Right lobe of liver (tissue), 6 donors: ENCODE data around the gene SRC. TPM values are rescaled to one million over a fixed set of nuclear protein-coding genes. Genes with fewer than 3 reads are reported as not detected.

Experiments used
- ATAC-seq, 4 donors: fragments of 200-7000 bp; cut with Tn5 transposase; one replicate each; pipeline ENCODE4 v1.9.1; 2020; ENCODE audit warnings: mild to moderate bottlenecking in 4 of 4, moderate library complexity in 4 of 4
- DNase-seq, 3 donors: peaks; one replicate each; pipeline ENCODE4 v3.0.0-alpha.2; 2020
- H3K27ac ChIP-seq, 3 donors: fragments of 200-600 bp; one replicate each; pipeline ENCODE4 v1.8.0; 2022
- H3K27me3 ChIP-seq, 2 donors: fragments of 200-600 bp; one replicate each; pipeline ENCODE4 v1.8.0; 2022
- H3K36me3 ChIP-seq, 4 donors: fragments of 200-600 bp; sonication (generic) in 1 of 4; one replicate each; pipeline versions ENCODE4 v1.5.1 to v1.8.0; 2017 to 2022; ENCODE audit warnings: control low read depth in 1 of 4
- H3K4me1 ChIP-seq, 4 donors: fragments of 200-600 bp; sonication (generic) in 1 of 4; one replicate each; pipeline versions ENCODE4 v1.5.1 to v1.8.0; 2017 to 2022; ENCODE audit warnings: control low read depth in 1 of 4
- H3K4me3 ChIP-seq, 3 donors: fragments of 200-600 bp; one replicate each; pipeline ENCODE4 v1.8.0; 2022
- H3K9me3 ChIP-seq, 4 donors: fragments of 200-600 bp; sonication (generic) in 1 of 4; one replicate each; pipeline versions ENCODE4 v1.5.1 to v1.8.0; 2017 to 2022; ENCODE audit warnings: control low read depth in 1 of 4
- POLR2A ChIP-seq: fragments of 450-650 bp; IDR thresholded peaks from one replicate; pipeline ENCODE4 v1.6.1; 2017; ENCODE audit warnings: antibody characterized with exemption, mild to moderate bottlenecking
- WGBS: methylation state at CpG from one replicate; pipeline ENCODE4 v1.1.6; 2018; ENCODE audit warnings: low coverage, low lambda C conversion rate; ENCODE audit not compliant: insufficient coverage; ENCODE audit errors: missing lambda C conversion rate; 5-methylcytosine and 5-hydroxymethylcytosine counted together
- intact Hi-C, 2 donors: fragments of 100-400 bp; cut with DNase I; formaldehyde crosslinking; loops; one replicate each; pipeline versions ENCODE4 v1.11.2 to v1.14.1; 2022
- total RNA-seq, 6 experiments: library from RNA; depleted of rRNA in 2 of 6; stranded (reverse); fragments of >200 nt in 2 of 6; fragmentation: NEBNext Ultra II Directional in 3 of 6; extraction: Animal tissue kit (Norgen Biotek cat#: 25700) in 3 of 6; gene quantifications; one replicate each; pipeline versions ENCODE4 v1.1.0 to v1.2.4, GENCODE V29; 2016 to 2023
- TF ChIP-seq, protein P1 (sequence below), 4 donors: fragments of 200-600 bp in 3 of 4; fragments of 450-650 bp in 1 of 4; IDR thresholded peaks; one replicate each; pipeline versions ENCODE4 v1.5.1 to v1.8.0; 2016 to 2022; ENCODE audit warnings: antibody characterized with exemption in 4 of 4, mild to moderate bottlenecking in 2 of 4
- donor health status: DM: no; HTN: yes; CAD: no.
- donor health status: DM: no; HTN: no; CAD: no.
- donor health status: DM: no; HTN: no; CAD: no.
- donor health status: DM: no; HTN: yes; CAD: no.
- donor health status: DM: no; HTN: yes; CAD: no.

Gene SRC
- total RNA-seq, 6 experiments from 2014 or later = 3.1 to 17.3 (median 11.2) TPM

DNA sequence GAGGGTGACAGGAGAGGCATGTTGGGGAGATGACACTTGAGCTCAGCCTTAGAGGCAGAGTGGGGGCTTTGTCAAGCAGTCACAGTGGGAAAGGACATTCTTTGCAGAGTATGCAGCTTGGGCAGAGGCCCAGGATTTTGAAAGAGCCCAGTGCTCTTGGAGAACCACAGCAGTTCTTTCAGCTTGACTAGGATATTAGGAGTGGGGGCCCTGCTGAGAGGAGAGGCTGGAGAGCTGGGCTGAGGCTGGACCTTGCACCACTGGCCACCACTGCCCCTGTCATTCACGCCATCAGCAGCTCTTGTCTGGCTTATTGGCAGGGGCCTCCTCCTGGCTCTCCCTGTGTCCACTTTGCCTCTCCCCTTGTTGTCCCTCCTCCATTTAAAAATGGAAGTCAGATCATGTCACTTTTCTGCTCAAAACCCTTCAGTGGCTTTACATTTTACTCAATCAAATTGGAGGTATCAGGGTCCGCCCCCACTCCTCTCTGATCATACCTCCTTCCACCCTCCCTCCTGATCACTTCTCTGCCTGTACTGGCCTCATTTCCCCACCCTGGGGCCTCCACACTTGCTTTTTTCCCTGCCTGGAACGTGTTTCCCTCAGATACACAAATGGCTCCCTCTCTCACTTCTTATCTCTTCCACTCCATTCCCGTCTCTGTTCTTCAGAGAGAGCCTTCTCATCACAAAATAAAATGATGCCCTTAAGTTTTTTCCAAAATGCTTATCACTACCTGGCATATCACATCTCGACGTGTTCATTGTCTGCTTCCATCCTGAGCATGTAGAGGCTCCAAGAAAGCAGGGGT is 46.0 kb upstream of the SRC start:
- WGBS = 91% methylated on average over 5 of the region's 6 CpGs
- H3K4me3 ChIP-seq = no peak overlapping the region

GRCh38 chr20:37301120-37301519 is 44.8 kb upstream of the SRC start:
- Histone ChIP-seq H3K27me3 (no peaks in the 10 kb centered on the region), H3K27ac (no peak overlapping the region), H3K36me3 (peaks cover 0 to 24% (median 2%) of the 10 kb centered on the region in 4 donors), H3K4me1 (no peaks in the 10 kb centered on the region), H3K4me3 (no peak overlapping the region), H3K9me3 (no peaks in the 10 kb centered on the region)
- 86% methylated on average over 6 of the region's 9 CpGs for WGBS
- no peak for DNase-seq
- no peak for ATAC-seq
- intact Hi-C loops = no loop called here
- TF ChIP-seq POLR2A = no peak
- TF ChIP-seq, protein P1, sequence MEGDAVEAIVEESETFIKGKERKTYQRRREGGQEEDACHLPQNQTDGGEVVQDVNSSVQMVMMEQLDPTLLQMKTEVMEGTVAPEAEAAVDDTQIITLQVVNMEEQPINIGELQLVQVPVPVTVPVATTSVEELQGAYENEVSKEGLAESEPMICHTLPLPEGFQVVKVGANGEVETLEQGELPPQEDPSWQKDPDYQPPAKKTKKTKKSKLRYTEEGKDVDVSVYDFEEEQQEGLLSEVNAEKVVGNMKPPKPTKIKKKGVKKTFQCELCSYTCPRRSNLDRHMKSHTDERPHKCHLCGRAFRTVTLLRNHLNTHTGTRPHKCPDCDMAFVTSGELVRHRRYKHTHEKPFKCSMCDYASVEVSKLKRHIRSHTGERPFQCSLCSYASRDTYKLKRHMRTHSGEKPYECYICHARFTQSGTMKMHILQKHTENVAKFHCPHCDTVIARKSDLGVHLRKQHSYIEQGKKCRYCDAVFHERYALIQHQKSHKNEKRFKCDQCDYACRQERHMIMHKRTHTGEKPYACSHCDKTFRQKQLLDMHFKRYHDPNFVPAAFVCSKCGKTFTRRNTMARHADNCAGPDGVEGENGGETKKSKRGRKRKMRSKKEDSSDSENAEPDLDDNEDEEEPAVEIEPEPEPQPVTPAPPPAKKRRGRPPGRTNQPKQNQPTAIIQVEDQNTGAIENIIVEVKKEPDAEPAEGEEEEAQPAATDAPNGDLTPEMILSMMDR (IDR thresholded peaks at IDR 0.05) = no peak

More for the DNA sequence above, 46.0 kb upstream of the SRC start:
- Histone ChIP-seq H3K27me3 (no peaks in the 10 kb centered on the region), H3K27ac (no peak overlapping the region), H3K4me1 (no peaks in the 10 kb centered on the region), H3K9me3 (no peaks in the 10 kb centered on the region), H3K36me3 (peaks cover 0 to 24% (median 2%) of the 10 kb centered on the region in 4 donors)
- ATAC-seq (no peak), DNase-seq (no peak)
- intact Hi-C loops = no loop called here
- no peak for TF ChIP-seq POLR2A
- TF ChIP-seq, protein P1 (IDR thresholded peaks at IDR 0.05) = no peak

- no peak overlapping the region for H3K4me3 ChIP-seq
- H3K36me3 ChIP-seq = peaks cover 0 to 24% (median 2%) of the 10 kb centered on the region in 4 donors
- no peak for DNase-seq
- no peak overlapping the region for H3K27ac ChIP-seq
- H3K27me3 ChIP-seq = no peaks in the 10 kb centered on the region
- no peak for ATAC-seq
- WGBS = 90% methylated on average over 3 of the region's 3 CpGs
- intact Hi-C loops = no loop called here
- no peaks in the 10 kb centered on the region for H3K4me1 ChIP-seq
- no peak for TF ChIP-seq POLR2A
- TF ChIP-seq, protein P1 (IDR thresholded peaks at IDR 0.05) = no peak
- H3K9me3 ChIP-seq = no peaks in the 10 kb centered on the region
These were observed 44.4 kb upstream of the SRC start for GRCh38 chr20:37301558-37301957.

DNA sequence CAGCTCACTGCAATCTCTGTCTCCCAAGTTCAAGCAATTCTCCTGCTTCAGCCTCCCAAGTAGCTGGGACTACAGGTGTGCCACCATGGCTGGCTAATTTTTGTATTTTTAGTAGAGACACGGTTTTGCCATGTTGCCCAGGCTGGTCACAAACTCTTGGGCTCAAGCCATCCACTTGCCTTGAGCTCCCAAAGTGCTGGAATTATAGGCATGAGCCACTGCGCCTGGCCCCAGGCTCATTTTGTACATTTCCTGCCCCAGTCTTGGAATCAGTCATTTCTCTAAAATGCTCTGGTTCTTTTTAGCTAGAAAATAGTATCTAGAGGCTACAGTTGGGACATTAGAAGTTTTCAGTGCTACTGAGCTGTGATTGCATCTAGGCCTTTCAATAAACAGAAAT is 43.0 kb upstream of the SRC start:
- ATAC-seq (no peak), DNase-seq (no peak)
- Histone ChIP-seq H3K4me1 (no peaks in the 10 kb centered on the region), H3K4me3 (no peak overlapping the region), H3K27ac (no peak overlapping the region), H3K27me3 (no peaks in the 10 kb centered on the region), H3K9me3 (no peaks in the 10 kb centered on the region), H3K36me3 (peaks cover 0 to 24% (median 2%) of the 10 kb centered on the region in 4 donors)
- intact Hi-C loops = no loop called here
- no peak for TF ChIP-seq POLR2A
- TF ChIP-seq, protein P1 (IDR thresholded peaks at IDR 0.05) = no peak
- 92% methylated on average over 2 of the region's 2 CpGs for WGBS
